ENCODE measurements around the gene POU2F2.

POU2F2 gene

GRCh38 chr19:42067315-42067888 lies 64.8 kb downstream of the POU2F2 start:
- TF ChIP-seq ZNF274 (IDR thresholded peaks at IDR 0.05; ENCODE audit: low read depth, low read length) = no peak
- no peak overlapping the region for H3K4me3 ChIP-seq (ENCODE audit: low read length)

- no peak for TF ChIP-seq ZNF274 (IDR thresholded peaks at IDR 0.05; ENCODE audit: low read depth, low read length)
- H3K4me3 ChIP-seq (ENCODE audit: low read length) = no peak overlapping the region
Measured at GRCh38 chr19:42066075-42066754, 66.0 kb downstream of the POU2F2 start.

- TF ChIP-seq ZNF274 (IDR thresholded peaks at IDR 0.05; ENCODE audit: low read depth, low read length) = no peak
- H3K4me3 ChIP-seq (ENCODE audit: low read length) = no peak overlapping the region
Measured at GRCh38 chr19:42065511-42065910, 66.7 kb downstream of the POU2F2 start.

- H3K4me3 ChIP-seq (ENCODE audit: low read length) = no peak overlapping the region
- no peak for TF ChIP-seq ZNF274 (IDR thresholded peaks at IDR 0.05; ENCODE audit: low read depth, low read length)
Measured at GRCh38 chr19:42065051-42065450, 67.2 kb downstream of the POU2F2 start.

- TF ChIP-seq ZNF274 (IDR thresholded peaks at IDR 0.05; ENCODE audit: low read depth, low read length) = no peak
- no peak overlapping the region for H3K4me3 ChIP-seq (ENCODE audit: low read length)
Measured at GRCh38 chr19:42064432-42064831, 67.8 kb downstream of the POU2F2 start.

- no peak for TF ChIP-seq ZNF274 (IDR thresholded peaks at IDR 0.05; ENCODE audit: low read depth, low read length)
- no peak overlapping the region for H3K4me3 ChIP-seq (ENCODE audit: low read length)
Measured at GRCh38 chr19:42062381-42062780, 69.9 kb downstream of the POU2F2 start.

GRCh38 chr19:42060117-42060516 lies 72.1 kb downstream of the POU2F2 start:
- H3K4me3 ChIP-seq (ENCODE audit: low read length) = no peak overlapping the region
- no peak for TF ChIP-seq ZNF274 (IDR thresholded peaks at IDR 0.05; ENCODE audit: low read depth, low read length)

GRCh38 chr19:42059196-42059595 lies 73.0 kb downstream of the POU2F2 start:
- TF ChIP-seq ZNF274 (IDR thresholded peaks at IDR 0.05; ENCODE audit: low read depth, low read length) = no peak
- no peak overlapping the region for H3K4me3 ChIP-seq (ENCODE audit: low read length)

- no peak overlapping the region for H3K4me3 ChIP-seq (ENCODE audit: low read length)
- no peak for TF ChIP-seq ZNF274 (IDR thresholded peaks at IDR 0.05; ENCODE audit: low read depth, low read length)
Measured at GRCh38 chr19:42057846-42058245, 74.4 kb downstream of the POU2F2 start.

GRCh38 chr19:42054205-42054604 lies 78.0 kb downstream of the POU2F2 start:
- H3K4me3 ChIP-seq (ENCODE audit: low read length) = no peak overlapping the region
- no peak for TF ChIP-seq ZNF274 (IDR thresholded peaks at IDR 0.05; ENCODE audit: low read depth, low read length)

- TF ChIP-seq ZNF274 (IDR thresholded peaks at IDR 0.05; ENCODE audit: low read depth, low read length) = no peak
- H3K4me3 ChIP-seq (ENCODE audit: low read length) = no peak overlapping the region
Measured at GRCh38 chr19:42053037-42053935, 79.0 kb downstream of the POU2F2 start.

- TF ChIP-seq ZNF274 (IDR thresholded peaks at IDR 0.05; ENCODE audit: low read depth, low read length) = no peak
Measured at GRCh38 chr19:42052241-42052863, 79.9 kb downstream of the POU2F2 start.

GRCh38 chr19:42051166-42052115 lies 80.8 kb downstream of the POU2F2 start:
- TF ChIP-seq ZNF274 (IDR thresholded peaks at IDR 0.05; ENCODE audit: low read depth, low read length) = no peak
- H3K4me3 ChIP-seq (ENCODE audit: low read length) = no peak overlapping the region

More at GRCh38 chr19:42052241-42052863, 79.9 kb downstream of the POU2F2 start:
- H3K4me3 ChIP-seq (ENCODE audit: low read length) = no peak overlapping the region
